Natural killer cell (primary cell): ENCODE results near the gene ENTPD8. TPM values are rescaled to one million over a fixed set of nuclear protein-coding genes. Genes with fewer than 3 reads are reported as not detected.

Experiments used
- ATAC-seq, 3 donors: fragments of 150-1000 bp in 2 of 3; fragments of 200-7000 bp in 1 of 3; cut with Tn5 transposase; 1 replicate in 1 of 3; 2 replicates in 2 of 3; pipeline ENCODE4 v1.10.0; 2021; ENCODE audit warnings: mild to moderate bottlenecking in 2 of 3, moderate library complexity in 2 of 3
- DNase-seq, 2 donors: peaks; one replicate each; pipeline versions ENCODE4 v3.0.0 to v3.0.0-alpha.2; 2013 to 2021; ENCODE audit warnings: mixed read lengths in 1 of 2
- H3K27ac ChIP-seq: one replicate; pipeline ENCODE4 v1.5.1; 2013; ENCODE audit warnings: mild to moderate bottlenecking, low read length
- H3K27me3 ChIP-seq: one replicate; pipeline ENCODE4 v1.6.1; 2013; ENCODE audit warnings: low read length; ENCODE audit not compliant: control insufficient read depth, insufficient read depth
- H3K36me3 ChIP-seq: one replicate; pipeline ENCODE4 v1.6.1; 2013; ENCODE audit warnings: low read length; ENCODE audit not compliant: control insufficient read depth, insufficient read depth
- H3K4me1 ChIP-seq: one replicate; pipeline ENCODE4 v1.6.1; 2013; ENCODE audit warnings: low read length; ENCODE audit not compliant: control insufficient read depth, insufficient read depth
- H3K4me3 ChIP-seq: one replicate; pipeline ENCODE4 v1.5.1; 2013; ENCODE audit warnings: low read length
- H3K9me3 ChIP-seq: one replicate; pipeline ENCODE4 v1.6.1; 2013; ENCODE audit warnings: low read length; ENCODE audit not compliant: control insufficient read depth, insufficient read depth
- H3K27ac Mint-ChIP-seq, 2 donors: one replicate each; pipeline ENCODE4 v1.8.0; 2022; ENCODE audit warnings: mild to moderate bottlenecking in 2 of 2, mixed read lengths in 2 of 2, moderate library complexity in 1 of 2
- H3K27me3 Mint-ChIP-seq, 2 donors: one replicate each; pipeline ENCODE4 v1.8.0; 2022; ENCODE audit warnings: low read depth in 2 of 2, mixed read lengths in 2 of 2
- H3K36me3 Mint-ChIP-seq: one replicate; pipeline ENCODE4 v1.8.0; 2022; ENCODE audit warnings: mixed read lengths
- H3K4me1 Mint-ChIP-seq, 2 donors: one replicate each; pipeline ENCODE4 v1.8.0; 2022; ENCODE audit warnings: mixed read lengths in 2 of 2
- H3K4me3 Mint-ChIP-seq: one replicate; pipeline ENCODE4 v1.8.0; 2022; ENCODE audit warnings: mild to moderate bottlenecking, moderate library complexity, mixed read lengths
- H3K9me3 Mint-ChIP-seq, 2 donors: one replicate each; pipeline ENCODE4 v1.8.0; 2022; ENCODE audit warnings: mixed read lengths in 2 of 2
- CTCF ChIP-seq: fragments of 200-600 bp; IDR thresholded peaks from one replicate; pipeline ENCODE4 v1.8.0; 2022; ENCODE audit warnings: antibody characterized with exemption
- WGBS: methylation state at CpG from one replicate; pipeline ENCODE4 v1.1.7; 2013; ENCODE audit warnings: missing lambda C conversion rate; ENCODE audit not compliant: insufficient coverage; 5-methylcytosine and 5-hydroxymethylcytosine counted together
- intact Hi-C: fragments of 100-400 bp; cut with micrococcal nuclease; formaldehyde crosslinking; loops from one replicate; pipeline ENCODE4 v1.14.2; 2022
- total RNA-seq, 4 donors: library from RNA; stranded (reverse); fragments of 120-200 nt in 1 of 4; gene quantifications; one replicate each; pipeline versions ENCODE4 v1.2.3 to v1.2.4, GENCODE V29; 2013 to 2022

Gene ENTPD8
- total RNA-seq, 3 donors from 2014 or later (not counting 1 experiment from before 2014, with no cell fraction given) = not detected

DNA sequence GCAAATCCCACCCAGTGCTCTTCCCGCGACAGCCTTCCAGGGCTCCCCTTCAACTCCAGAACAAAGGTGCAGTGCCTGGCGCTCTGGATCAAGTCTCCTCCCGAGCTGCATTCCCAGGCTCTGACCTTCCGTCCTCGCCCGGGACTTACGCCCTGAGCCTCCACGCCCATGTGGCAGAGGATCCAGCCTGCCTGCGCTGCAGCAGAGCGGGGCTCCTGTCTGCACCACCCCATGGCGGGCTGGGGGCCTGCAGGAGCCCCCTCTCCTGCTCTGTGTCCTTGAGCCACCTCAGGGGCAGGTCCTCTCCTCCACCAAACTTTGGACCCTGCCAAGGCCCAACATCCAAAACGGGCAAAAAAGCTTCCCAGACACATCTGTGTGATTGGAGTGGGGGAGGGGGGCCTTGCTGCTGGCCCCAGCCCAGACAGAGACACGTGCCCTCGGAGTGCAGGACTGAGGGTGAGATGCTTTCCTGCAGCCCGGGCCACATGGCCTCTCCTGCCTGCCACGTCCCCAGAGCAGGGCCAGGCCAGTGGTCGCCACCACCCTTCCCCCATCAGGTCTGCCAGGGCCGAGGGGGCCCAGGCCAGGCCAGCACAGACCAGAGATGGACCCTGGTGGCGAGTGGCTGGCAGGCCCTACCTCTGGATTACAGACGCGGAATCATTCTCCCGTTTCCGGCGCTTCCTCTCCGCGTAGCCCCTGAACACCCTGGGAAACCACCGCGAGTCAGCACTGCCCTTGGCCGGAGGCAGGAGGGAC lies 13.6 kb upstream of the ENTPD8 start:
- ATAC-seq = no peak

GRCh38 chr9:137454145-137454596 lies 13.0 kb upstream of the ENTPD8 start:
- H3K27ac ChIP-seq = no peak overlapping the region
- 19% methylated on average over 22 of the region's 24 CpGs for WGBS

More for the DNA sequence above, 13.6 kb upstream of the ENTPD8 start:
- Histone ChIP-seq H3K4me3 (peak overlapping the region; percentile 27), H3K27me3 (no peaks in the 10 kb centered on the region), H3K36me3 (peaks cover 2% of the 10 kb centered on the region), H3K9me3 (no peaks in the 10 kb centered on the region), H3K4me1 (peaks cover 69% of the 10 kb centered on the region), H3K27ac (no peak overlapping the region)
- intact Hi-C loops = no loop called here
- peak overlapping the region; percentile 60 for H3K4me3 Mint-ChIP-seq
- no peak for TF ChIP-seq CTCF
- H3K9me3 Mint-ChIP-seq = no peaks in the 10 kb centered on the region
- peaks cover 6 to 57% of the 10 kb centered on the region in 2 donors for H3K4me1 Mint-ChIP-seq
- DNase-seq = no peak
- 83% methylated on average over 30 of the region's 30 CpGs for WGBS
- no peaks in the 10 kb centered on the region for H3K36me3 Mint-ChIP-seq
- peak overlapping the region in 1 of 2 donors; percentile 70 for H3K27ac Mint-ChIP-seq
- no peaks in the 10 kb centered on the region for H3K27me3 Mint-ChIP-seq

DNA sequence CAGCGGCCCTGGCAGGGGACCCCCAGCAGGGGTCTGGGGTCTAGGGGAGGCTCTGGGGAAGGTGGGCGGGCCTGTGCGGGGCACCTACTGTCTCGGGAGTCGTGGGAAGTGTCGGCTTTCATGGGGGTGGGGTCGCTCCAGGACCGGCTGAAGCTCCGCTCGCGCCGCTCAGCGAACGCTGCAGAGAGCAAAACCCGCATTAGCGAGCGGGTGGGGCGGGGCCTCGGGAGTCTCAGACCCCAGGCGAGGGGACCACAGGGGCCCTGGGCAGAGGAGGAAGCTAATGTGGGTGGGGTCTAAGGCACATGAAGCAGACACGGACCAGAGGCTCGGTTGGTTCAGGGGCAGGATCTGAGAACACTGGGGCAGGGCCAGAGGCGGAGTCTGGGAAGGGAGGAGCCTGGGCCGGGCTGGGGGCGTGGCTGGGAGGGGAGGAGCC lies 12.5 kb upstream of the ENTPD8 start:
- DNase-seq (peak; percentile 63 to 74), ATAC-seq (peak; percentile 82 to 90 (median 83))
- Histone ChIP-seq H3K4me3 (no peak overlapping the region), H3K27me3 (no peaks in the 10 kb centered on the region), H3K4me1 (peaks cover 69% of the 10 kb centered on the region), H3K9me3 (no peaks in the 10 kb centered on the region), H3K27ac (no peak overlapping the region), H3K36me3 (peaks cover 2% of the 10 kb centered on the region)
- Mint-ChIP-seq H3K4me1 (peaks cover 6 to 52% of the 10 kb centered on the region in 2 donors), H3K27me3 (no peaks in the 10 kb centered on the region), H3K36me3 (no peaks in the 10 kb centered on the region), H3K4me3 (peak overlapping the region; percentile 76), H3K27ac (peak overlapping the region; percentile 50 to 70), H3K9me3 (no peaks in the 10 kb centered on the region)
- WGBS = 43% methylated on average over 24 of the region's 25 CpGs
- intact Hi-C loops = no loop called here
- TF ChIP-seq CTCF = no peak

More at GRCh38 chr9:137454145-137454596, 13.0 kb upstream of the ENTPD8 start:
- Histone ChIP-seq H3K9me3 (no peaks in the 10 kb centered on the region), H3K36me3 (peaks cover 2% of the 10 kb centered on the region), H3K4me3 (peak overlapping the region; percentile 27), H3K4me1 (peaks cover 68% of the 10 kb centered on the region), H3K27me3 (no peaks in the 10 kb centered on the region)
- Mint-ChIP-seq H3K27ac (peak overlapping the region in 1 of 2 donors; percentile 70), H3K4me3 (peak overlapping the region; percentile 60), H3K9me3 (no peaks in the 10 kb centered on the region), H3K4me1 (peaks cover 6 to 52% of the 10 kb centered on the region in 2 donors), H3K36me3 (no peaks in the 10 kb centered on the region), H3K27me3 (no peaks in the 10 kb centered on the region)
- intact Hi-C loops = no loop called here
- no peak for TF ChIP-seq CTCF
- ATAC-seq (peak; percentile 27 to 49 (median 44)), DNase-seq (peak; percentile 59)
